Activated T-cell treated with anti-CD3 and anti-CD28 coated beads, Interleukin-2, amount 50 U/mL, for 4 hours (primary cell): ENCODE results near the gene DYSF. TPM values are rescaled to one million over a fixed set of nuclear protein-coding genes. Genes with fewer than 3 reads are reported as not detected.

ENCODE experiments used
- ATAC-seq, 2 donors: fragments of 200-7000 bp; cut with Tn5 transposase; one replicate each; pipeline ENCODE4 v1.10.0; 2021
- DNase-seq: peaks from one replicate; pipeline ENCODE4 v3.0.0-alpha.2; 2020
- H3K27me3 Mint-ChIP-seq: one replicate; pipeline ENCODE4 v1.8.0; 2021; ENCODE audit warnings: low read depth, mixed read lengths
- H3K36me3 Mint-ChIP-seq: one replicate; pipeline ENCODE4 v1.8.0; 2022; ENCODE audit warnings: mixed read lengths; ENCODE audit not compliant: insufficient read depth
- H3K4me1 Mint-ChIP-seq: one replicate; pipeline ENCODE4 v1.8.0; 2021; ENCODE audit warnings: low read depth, mixed read lengths
- H3K4me3 Mint-ChIP-seq: one replicate; pipeline ENCODE4 v1.8.0; 2021; ENCODE audit warnings: mild to moderate bottlenecking, moderate library complexity, mixed read lengths
- H3K9me3 Mint-ChIP-seq: one replicate; pipeline ENCODE4 v1.8.0; 2021; ENCODE audit warnings: mixed read lengths
- total RNA-seq, 3 donors: library from RNA; stranded (reverse); gene quantifications; one replicate each; pipeline ENCODE4 v1.2.1, GENCODE V29; 2021

The DYSF gene
- total RNA-seq, 3 donors from 2014 or later, result 0.16 to 0.87 (median 0.25) TPM

GRCh38 chr2:71510196-71510807 is 56.9 kb downstream of the DYSF start:
- DNase-seq, result peak; percentile 66
- H3K36me3 Mint-ChIP-seq, result no peaks in the 10 kb centered on the region
- peak; percentile 69 to 70 for ATAC-seq
- no peaks in the 10 kb centered on the region for H3K9me3 Mint-ChIP-seq
- H3K27me3 Mint-ChIP-seq, result peaks cover 3% of the 10 kb centered on the region
- H3K4me1 Mint-ChIP-seq, result no peaks in the 10 kb centered on the region
- no peak overlapping the region for H3K4me3 Mint-ChIP-seq

GRCh38 chr2:71510938-71511337 is 57.6 kb downstream of the DYSF start:
- DNase-seq, result no peak
- Mint-ChIP-seq H3K4me3 (no peak overlapping the region), H3K27me3 (peaks cover 5% of the 10 kb centered on the region), H3K9me3 (no peaks in the 10 kb centered on the region), H3K4me1 (no peaks in the 10 kb centered on the region), H3K36me3 (no peaks in the 10 kb centered on the region)
- ATAC-seq, result no peak

GRCh38 chr2:71511776-71512175 is 58.4 kb downstream of the DYSF start:
- no peak for ATAC-seq
- no peaks in the 10 kb centered on the region for H3K9me3 Mint-ChIP-seq
- no peaks in the 10 kb centered on the region for H3K36me3 Mint-ChIP-seq
- H3K27me3 Mint-ChIP-seq, result peaks cover 7% of the 10 kb centered on the region
- H3K4me3 Mint-ChIP-seq, result no peak overlapping the region
- no peak for DNase-seq
- no peaks in the 10 kb centered on the region for H3K4me1 Mint-ChIP-seq

- Mint-ChIP-seq H3K36me3 (no peaks in the 10 kb centered on the region), H3K4me3 (no peak overlapping the region), H3K27me3 (peaks cover 7% of the 10 kb centered on the region), H3K4me1 (no peaks in the 10 kb centered on the region), H3K9me3 (no peaks in the 10 kb centered on the region)
- DNase-seq (no peak), ATAC-seq (no peak)
Observed at GRCh38 chr2:71512386-71512785, 59.0 kb downstream of the DYSF start.

- Mint-ChIP-seq H3K4me1 (no peaks in the 10 kb centered on the region), H3K36me3 (no peaks in the 10 kb centered on the region), H3K9me3 (no peaks in the 10 kb centered on the region), H3K27me3 (peaks cover 7% of the 10 kb centered on the region), H3K4me3 (no peak overlapping the region)
- ATAC-seq, result no peak
- no peak for DNase-seq
Observed at GRCh38 chr2:71513096-71513495, 59.7 kb downstream of the DYSF start.

GRCh38 chr2:71513721-71514120 is 60.4 kb downstream of the DYSF start:
- Mint-ChIP-seq H3K9me3 (no peaks in the 10 kb centered on the region), H3K4me1 (no peaks in the 10 kb centered on the region), H3K27me3 (peaks cover 7% of the 10 kb centered on the region), H3K4me3 (no peak overlapping the region), H3K36me3 (no peaks in the 10 kb centered on the region)
- no peak for ATAC-seq
- no peak for DNase-seq

- Mint-ChIP-seq H3K36me3 (no peaks in the 10 kb centered on the region), H3K4me3 (no peak overlapping the region), H3K27me3 (peaks cover 7% of the 10 kb centered on the region), H3K4me1 (no peaks in the 10 kb centered on the region), H3K9me3 (no peaks in the 10 kb centered on the region)
- no peak for DNase-seq
- no peak for ATAC-seq
Observed at GRCh38 chr2:71516253-71516888, 63.0 kb downstream of the DYSF start.

GRCh38 chr2:71517851-71518250 is 64.5 kb downstream of the DYSF start:
- Mint-ChIP-seq H3K36me3 (no peaks in the 10 kb centered on the region), H3K4me1 (no peaks in the 10 kb centered on the region), H3K4me3 (no peak overlapping the region), H3K9me3 (no peaks in the 10 kb centered on the region), H3K27me3 (peaks cover 10% of the 10 kb centered on the region)
- ATAC-seq, result no peak
- no peak for DNase-seq

GRCh38 chr2:71521436-71521950 is 68.1 kb downstream of the DYSF start:
- Mint-ChIP-seq H3K36me3 (no peaks in the 10 kb centered on the region), H3K4me3 (no peak overlapping the region), H3K27me3 (peaks cover 11% of the 10 kb centered on the region), H3K9me3 (no peaks in the 10 kb centered on the region), H3K4me1 (no peaks in the 10 kb centered on the region)
- ATAC-seq (no peak), DNase-seq (no peak)

GRCh38 chr2:71524476-71524875 is 71.1 kb downstream of the DYSF start:
- ATAC-seq, result no peak
- Mint-ChIP-seq H3K36me3 (no peaks in the 10 kb centered on the region), H3K27me3 (peaks cover 17% of the 10 kb centered on the region), H3K9me3 (no peaks in the 10 kb centered on the region), H3K4me1 (no peaks in the 10 kb centered on the region), H3K4me3 (no peak overlapping the region)
- no peak for DNase-seq

GRCh38 chr2:71526141-71526540 is 72.8 kb downstream of the DYSF start:
- no peaks in the 10 kb centered on the region for H3K9me3 Mint-ChIP-seq
- no peaks in the 10 kb centered on the region for H3K4me1 Mint-ChIP-seq
- H3K36me3 Mint-ChIP-seq, result no peaks in the 10 kb centered on the region
- H3K4me3 Mint-ChIP-seq, result no peak overlapping the region
- ATAC-seq (no peak), DNase-seq (no peak)
- peaks cover 29% of the 10 kb centered on the region for H3K27me3 Mint-ChIP-seq

GRCh38 chr2:71526975-71527374 is 73.6 kb downstream of the DYSF start:
- ATAC-seq (no peak), DNase-seq (no peak)
- Mint-ChIP-seq H3K4me1 (no peaks in the 10 kb centered on the region), H3K27me3 (peaks cover 30% of the 10 kb centered on the region), H3K9me3 (no peaks in the 10 kb centered on the region), H3K4me3 (no peak overlapping the region), H3K36me3 (no peaks in the 10 kb centered on the region)

GRCh38 chr2:71528131-71528591 is 74.8 kb downstream of the DYSF start:
- no peaks in the 10 kb centered on the region for H3K4me1 Mint-ChIP-seq
- peaks cover 31% of the 10 kb centered on the region for H3K27me3 Mint-ChIP-seq
- no peak for ATAC-seq
- no peak for DNase-seq
- H3K36me3 Mint-ChIP-seq, result no peaks in the 10 kb centered on the region
- H3K9me3 Mint-ChIP-seq, result no peaks in the 10 kb centered on the region
- no peak overlapping the region for H3K4me3 Mint-ChIP-seq

- no peaks in the 10 kb centered on the region for H3K36me3 Mint-ChIP-seq
- ATAC-seq, result no peak
- H3K27me3 Mint-ChIP-seq, result peaks cover 34% of the 10 kb centered on the region
- H3K4me1 Mint-ChIP-seq, result no peaks in the 10 kb centered on the region
- H3K4me3 Mint-ChIP-seq, result no peak overlapping the region
- no peak for DNase-seq
- no peaks in the 10 kb centered on the region for H3K9me3 Mint-ChIP-seq
Observed at GRCh38 chr2:71528749-71529148, 75.4 kb downstream of the DYSF start.

- H3K36me3 Mint-ChIP-seq, result no peaks in the 10 kb centered on the region
- no peaks in the 10 kb centered on the region for H3K9me3 Mint-ChIP-seq
- H3K27me3 Mint-ChIP-seq, result peaks cover 33% of the 10 kb centered on the region
- H3K4me1 Mint-ChIP-seq, result no peaks in the 10 kb centered on the region
- ATAC-seq (no peak), DNase-seq (no peak)
- no peak overlapping the region for H3K4me3 Mint-ChIP-seq
Observed at GRCh38 chr2:71530211-71530610, 76.8 kb downstream of the DYSF start.
